KBM-7 (cell line): ENCODE data around the gene CCDC158.
A peak's percentile ranks its signal among the peaks of the same experiment; 100 is the strongest.
"Not testable (repeated sequence)": the region's sequence is repeated elsewhere in the genome, so short reads cannot be mapped to it uniquely, and the experiment has no call there.

Source experiments
- DNase-seq: peaks from one replicate; pipeline ENCODE4 v3.0.0-alpha.2; 2015
- in situ Hi-C: fragments of 300-500 bp; cut with MboI; formaldehyde crosslinking; loops from 2 replicates; pipeline ENCODE4 v1.14.3; 2020; ENCODE audit warnings: low sequenced_read_pairs, low pct_unique_long_range_greater_than_20kb, mixed read lengths

CCDC158 gene

GRCh38 chr4:76377481-76377901 is 43.5 kb downstream of the CCDC158 start:
- DNase-seq: no peak
- in situ Hi-C loops: no loop called here

- DNase-seq: no peak
- in situ Hi-C loops: no loop called here
These were observed 44.4 kb downstream of the CCDC158 start for GRCh38 chr4:76376534-76376933.

- in situ Hi-C loops: no loop called here
These were observed 45.2 kb downstream of the CCDC158 start for GRCh38 chr4:76375703-76376102.

GRCh38 chr4:76374798-76375197 is 46.1 kb downstream of the CCDC158 start:
- peak; percentile 13 for DNase-seq
- in situ Hi-C loops: no loop called here

More at GRCh38 chr4:76375703-76376102, 45.2 kb downstream of the CCDC158 start:
- no peak for DNase-seq

- peak; percentile 12 for DNase-seq
- in situ Hi-C loops: no loop called here
These were observed 46.9 kb downstream of the CCDC158 start for GRCh38 chr4:76373919-76374552.

- no peak for DNase-seq
- in situ Hi-C loops: no loop called here
These were observed 54.2 kb downstream of the CCDC158 start for GRCh38 chr4:76366737-76367136.

GRCh38 chr4:76365636-76366035 is 55.3 kb downstream of the CCDC158 start:
- in situ Hi-C loops: no loop called here
- DNase-seq: no peak

- in situ Hi-C loops: no loop called here
These were observed 56.2 kb downstream of the CCDC158 start for GRCh38 chr4:76364763-76365162.

GRCh38 chr4:76363556-76364290 is 57.2 kb downstream of the CCDC158 start:
- DNase-seq: no peak
- in situ Hi-C loops: no loop called here

More at GRCh38 chr4:76364763-76365162, 56.2 kb downstream of the CCDC158 start:
- no peak for DNase-seq

GRCh38 chr4:76361689-76362412 is 59.1 kb downstream of the CCDC158 start:
- DNase-seq: no peak
- in situ Hi-C loops: no loop called here

GRCh38 chr4:76359881-76360466 is 61.0 kb downstream of the CCDC158 start:
- DNase-seq, in situ Hi-C loops: not testable (repeated sequence)

GRCh38 chr4:76357981-76358380 is 63.0 kb downstream of the CCDC158 start:
- in situ Hi-C loops: no loop called here
- no peak for DNase-seq

GRCh38 chr4:76354517-76355473 is 66.1 kb downstream of the CCDC158 start:
- in situ Hi-C loops: no loop called here
- DNase-seq: peak; percentile 78

GRCh38 chr4:76342803-76343202 is 78.1 kb downstream of the CCDC158 start:
- no peak for DNase-seq
- in situ Hi-C loops: no loop called here

GRCh38 chr4:76342191-76342590 is 78.8 kb downstream of the CCDC158 start:
- DNase-seq: no peak
- in situ Hi-C loops: no loop called here

GRCh38 chr4:76341063-76341462 is 79.9 kb downstream of the CCDC158 start:
- in situ Hi-C loops: no loop called here
- peak; percentile 7 for DNase-seq

- in situ Hi-C loops: no loop called here
- DNase-seq: no peak
These were observed 81.6 kb downstream of the CCDC158 start for GRCh38 chr4:76339364-76339763.

GRCh38 chr4:76334885-76335284 is 86.1 kb downstream of the CCDC158 start:
- DNase-seq: no peak
- in situ Hi-C loops: no loop called here

GRCh38 chr4:76326515-76326914 is 94.4 kb downstream of the CCDC158 start:
- in situ Hi-C loops: no loop called here
- peak; percentile 9 for DNase-seq
